ENCODE measurements around the gene ZBTB4.

The ZBTB4 gene

GRCh38 chr17:7468804-7469389, 10.5 kb downstream of the ZBTB4 start:
- no peak for DNase-seq

- DNase-seq, result no peak
These were observed 11.1 kb downstream of the ZBTB4 start for GRCh38 chr17:7468290-7468689.

GRCh38 chr17:7467498-7467897, 11.9 kb downstream of the ZBTB4 start:
- no peak for DNase-seq

GRCh38 chr17:7466639-7467341, 12.6 kb downstream of the ZBTB4 start:
- DNase-seq, result no peak

- no peak for DNase-seq
These were observed 13.2 kb downstream of the ZBTB4 start for GRCh38 chr17:7466318-7466638.

- DNase-seq, result no peak
These were observed 13.7 kb downstream of the ZBTB4 start for GRCh38 chr17:7465597-7466275.

GRCh38 chr17:7464081-7464480, 15.3 kb downstream of the ZBTB4 start:
- DNase-seq, result no peak

GRCh38 chr17:7463372-7463846, 16.0 kb downstream of the ZBTB4 start:
- DNase-seq, result no peak

GRCh38 chr17:7462474-7463371, 16.7 kb downstream of the ZBTB4 start:
- no peak for DNase-seq

GRCh38 chr17:7460850-7461660, 18.4 kb downstream of the ZBTB4 start:
- no peak for DNase-seq

- DNase-seq, result no peak
These were observed 19.4 kb downstream of the ZBTB4 start for GRCh38 chr17:7459961-7460545.

- no peak for DNase-seq
These were observed 31.0 kb downstream of the ZBTB4 start for GRCh38 chr17:7448461-7448860.

- no peak for DNase-seq
These were observed 33.8 kb downstream of the ZBTB4 start for GRCh38 chr17:7445619-7445968.

- peak in 1 of 2 experiments; percentile 45 for DNase-seq
These were observed 34.5 kb downstream of the ZBTB4 start, which contains the start of gene CHRNB1 for GRCh38 chr17:7444682-7445618. Gene CHRNB1 (plus strand): TSS chr17:7445061. CDS start chr17:7445128, 67 bp downstream.

- no peak for DNase-seq
These were observed 35.6 kb downstream of the ZBTB4 start for GRCh38 chr17:7443499-7444485.

GRCh38 chr17:7442142-7442541, 37.3 kb downstream of the ZBTB4 start:
- no peak for DNase-seq

GRCh38 chr17:7441266-7441665, 38.2 kb downstream of the ZBTB4 start:
- DNase-seq, result no peak

- DNase-seq, result peak in 1 of 2 experiments; percentile 67
These were observed 38.6 kb downstream of the ZBTB4 start for GRCh38 chr17:7440834-7441195.

GRCh38 chr17:7440113-7440833, 39.2 kb downstream of the ZBTB4 start:
- DNase-seq, result peak; percentile 57 to 72

Measured in NCI-H446 (cell line).